ENCODE data around the gene KANSL1. TPM values are rescaled to one million over a fixed set of nuclear protein-coding genes. Genes with fewer than 3 reads are reported as not detected.

The KANSL1 gene
- polyA plus RNA-seq, 1 of the 3 experiments (the other 2 are of a cell fraction): 10.0 TPM

- H4K20me1 ChIP-seq (ENCODE audit: insufficient read depth): peaks cover 4% of the 10 kb centered on the region
- H3K9ac ChIP-seq: no peak overlapping the region
- WGBS (ENCODE audit: low lambda C conversion rate): 90% methylated on average over 14 of the region's 17 CpGs
- H3K9me3 ChIP-seq: no peaks in the 10 kb centered on the region
- H3K4me2 ChIP-seq: no peak overlapping the region
- H3K79me2 ChIP-seq (ENCODE audit: insufficient read depth): no peaks in the 10 kb centered on the region
- H2AFZ ChIP-seq (ENCODE audit: low read depth): no peak overlapping the region
- TF ChIP-seq, protein P1, sequence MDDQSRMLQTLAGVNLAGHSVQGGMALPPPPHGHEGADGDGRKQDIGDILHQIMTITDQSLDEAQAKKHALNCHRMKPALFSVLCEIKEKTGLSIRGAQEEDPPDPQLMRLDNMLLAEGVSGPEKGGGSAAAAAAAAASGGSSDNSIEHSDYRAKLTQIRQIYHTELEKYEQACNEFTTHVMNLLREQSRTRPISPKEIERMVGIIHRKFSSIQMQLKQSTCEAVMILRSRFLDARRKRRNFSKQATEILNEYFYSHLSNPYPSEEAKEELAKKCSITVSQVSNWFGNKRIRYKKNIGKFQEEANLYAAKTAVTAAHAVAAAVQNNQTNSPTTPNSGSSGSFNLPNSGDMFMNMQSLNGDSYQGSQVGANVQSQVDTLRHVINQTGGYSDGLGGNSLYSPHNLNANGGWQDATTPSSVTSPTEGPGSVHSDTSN (IDR thresholded peaks at IDR 0.05): no peak
- TF ChIP-seq IRF3 (IDR thresholded peaks at IDR 0.05; ENCODE audit: low read depth, low read length): no peak
- no peak for TF ChIP-seq FOSL2 (IDR thresholded peaks at IDR 0.05; ENCODE audit: borderline replicate concordance, low read depth)
- TF ChIP-seq ZBTB33 (IDR thresholded peaks at IDR 0.05; ENCODE audit: borderline replicate concordance, low read depth): no peak
- TF ChIP-seq FOXM1 (IDR thresholded peaks at IDR 0.05; ENCODE audit: low read depth): no peak
- TF ChIP-seq SMC3 (IDR thresholded peaks at IDR 0.05; ENCODE audit: low read depth, low read length): no peak
- TF ChIP-seq, protein P2, sequence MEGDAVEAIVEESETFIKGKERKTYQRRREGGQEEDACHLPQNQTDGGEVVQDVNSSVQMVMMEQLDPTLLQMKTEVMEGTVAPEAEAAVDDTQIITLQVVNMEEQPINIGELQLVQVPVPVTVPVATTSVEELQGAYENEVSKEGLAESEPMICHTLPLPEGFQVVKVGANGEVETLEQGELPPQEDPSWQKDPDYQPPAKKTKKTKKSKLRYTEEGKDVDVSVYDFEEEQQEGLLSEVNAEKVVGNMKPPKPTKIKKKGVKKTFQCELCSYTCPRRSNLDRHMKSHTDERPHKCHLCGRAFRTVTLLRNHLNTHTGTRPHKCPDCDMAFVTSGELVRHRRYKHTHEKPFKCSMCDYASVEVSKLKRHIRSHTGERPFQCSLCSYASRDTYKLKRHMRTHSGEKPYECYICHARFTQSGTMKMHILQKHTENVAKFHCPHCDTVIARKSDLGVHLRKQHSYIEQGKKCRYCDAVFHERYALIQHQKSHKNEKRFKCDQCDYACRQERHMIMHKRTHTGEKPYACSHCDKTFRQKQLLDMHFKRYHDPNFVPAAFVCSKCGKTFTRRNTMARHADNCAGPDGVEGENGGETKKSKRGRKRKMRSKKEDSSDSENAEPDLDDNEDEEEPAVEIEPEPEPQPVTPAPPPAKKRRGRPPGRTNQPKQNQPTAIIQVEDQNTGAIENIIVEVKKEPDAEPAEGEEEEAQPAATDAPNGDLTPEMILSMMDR (IDR thresholded peaks at IDR 0.05): no peak
- TF ChIP-seq SIN3A (IDR thresholded peaks at IDR 0.05; ENCODE audit: borderline replicate concordance, low read depth, low read length): no peak; the same call in 1 of the 2 replicates
- no peak for TF ChIP-seq TAF1 (IDR thresholded peaks at IDR 0.05; ENCODE audit: borderline replicate concordance, low read depth, low read length)
- TF ChIP-seq CHD2 (IDR thresholded peaks at IDR 0.05; ENCODE audit: low read length, partially characterized antibody): no peak
- no peak for TF ChIP-seq YY1 (IDR thresholded peaks at IDR 0.05; ENCODE audit: low read depth)
- TF ChIP-seq, protein P3, sequence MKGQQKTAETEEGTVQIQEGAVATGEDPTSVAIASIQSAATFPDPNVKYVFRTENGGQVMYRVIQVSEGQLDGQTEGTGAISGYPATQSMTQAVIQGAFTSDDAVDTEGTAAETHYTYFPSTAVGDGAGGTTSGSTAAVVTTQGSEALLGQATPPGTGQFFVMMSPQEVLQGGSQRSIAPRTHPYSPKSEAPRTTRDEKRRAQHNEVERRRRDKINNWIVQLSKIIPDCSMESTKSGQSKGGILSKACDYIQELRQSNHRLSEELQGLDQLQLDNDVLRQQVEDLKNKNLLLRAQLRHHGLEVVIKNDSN (IDR thresholded peaks at IDR 0.05; ENCODE audit: borderline replicate concordance, low read depth): no peak
- no peak for TF ChIP-seq EZH2phosphoT487 (IDR thresholded peaks at IDR 0.05; ENCODE audit: borderline replicate concordance, low read depth)
- no peak for TF ChIP-seq MXI1 (IDR thresholded peaks at IDR 0.05; ENCODE audit: low read depth, low read length)
- TF ChIP-seq RFX5 (IDR thresholded peaks at IDR 0.05; ENCODE audit: low read length): no peak
- TF ChIP-seq, protein P4, sequence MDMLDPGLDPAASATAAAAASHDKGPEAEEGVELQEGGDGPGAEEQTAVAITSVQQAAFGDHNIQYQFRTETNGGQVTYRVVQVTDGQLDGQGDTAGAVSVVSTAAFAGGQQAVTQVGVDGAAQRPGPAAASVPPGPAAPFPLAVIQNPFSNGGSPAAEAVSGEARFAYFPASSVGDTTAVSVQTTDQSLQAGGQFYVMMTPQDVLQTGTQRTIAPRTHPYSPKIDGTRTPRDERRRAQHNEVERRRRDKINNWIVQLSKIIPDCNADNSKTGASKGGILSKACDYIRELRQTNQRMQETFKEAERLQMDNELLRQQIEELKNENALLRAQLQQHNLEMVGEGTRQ (IDR thresholded peaks at IDR 0.05; ENCODE audit: borderline replicate concordance, low read depth, low read length): no peak
- no peak for TF ChIP-seq TEAD4 (IDR thresholded peaks at IDR 0.05; ENCODE audit: borderline replicate concordance, insufficient read depth)
- H3K4me1 ChIP-seq (ENCODE audit: control insufficient read depth in 1 of 2, insufficient read depth in 2 of 2, low read depth in 1 of 2, low read length in 1 of 2): peaks cover 0 to 14% of the 10 kb centered on the region in 2 experiments; a peak in 1 of 4 replicates
- CTCF ChIA-PET: interaction anchor here (0.9 to 6.9 kb wide), 7 partner anchors 13 to 186 kb away, joined by 3 to 50 read pairs (median 3); partner anchors contain the start of gene KANSL1
- no peak overlapping the region for H3K4me3 ChIP-seq (ENCODE audit: low read depth in 2 of 2, low read length in 1 of 2)
- peaks cover 11% of the 10 kb centered on the region for H3F3A ChIP-seq (replicated peaks; ENCODE audit: insufficient read depth)
- POLR2A ChIA-PET: no interaction called here
- no peaks in the 10 kb centered on the region for H3K27me3 ChIP-seq (ENCODE audit: insufficient read depth)
- peaks cover 38 to 75% of the 10 kb centered on the region in 2 experiments for H3K36me3 ChIP-seq (replicated peaks in 1 of 2; ENCODE audit: control insufficient read depth in 1 of 2, insufficient read depth in 2 of 2, low read length in 1 of 2)
- no peak for DNase-seq
- H3K27ac ChIP-seq (ENCODE audit: low read depth in 2 of 2, low read length in 1 of 2): no peak overlapping the region; a peak in 1 of 4 replicates
- H3K9me2 ChIP-seq: no peaks in the 10 kb centered on the region
Observed at GRCh38 chr17:46026166-46027047, 166.8 kb downstream of the KANSL1 start.
